COR-L47 (cell line): ENCODE data around the gene KLHL36.

Experiments
- DNase-seq: peaks from one replicate; lab custom pipeline; 2025; lab: John Stamatoyannopoulos, UW

The KLHL36 gene

GRCh38 chr16:84648595-84649510, 542 bp downstream of the KLHL36 start:
- no peak for DNase-seq

- DNase-seq: no peak
Measured at GRCh38 chr16:84649511-84649861, 1.2 kb downstream of the KLHL36 start.

GRCh38 chr16:84650062-84650991, 2.0 kb downstream of the KLHL36 start:
- DNase-seq: no peak

- no peak for DNase-seq
Measured at GRCh38 chr16:84652566-84652965, 4.3 kb downstream of the KLHL36 start.

GRCh38 chr16:84654238-84654637, 5.9 kb downstream of the KLHL36 start:
- DNase-seq: no peak

- DNase-seq: no peak
Measured at GRCh38 chr16:84654998-84655397, 6.7 kb downstream of the KLHL36 start.

GRCh38 chr16:84656649-84657048, 8.3 kb downstream of the KLHL36 start:
- DNase-seq: no peak

GRCh38 chr16:84657229-84657837, 9.0 kb downstream of the KLHL36 start:
- no peak for DNase-seq

GRCh38 chr16:84658690-84659089, 10.4 kb downstream of the KLHL36 start:
- no peak for DNase-seq

- no peak for DNase-seq
Measured at GRCh38 chr16:84659656-84660300, 11.5 kb downstream of the KLHL36 start.

- no peak for DNase-seq
Measured at GRCh38 chr16:84660973-84661372, 12.7 kb downstream of the KLHL36 start.

GRCh38 chr16:84661418-84662060, 13.2 kb downstream of the KLHL36 start:
- no peak for DNase-seq

GRCh38 chr16:84662471-84662870, 14.2 kb downstream of the KLHL36 start:
- DNase-seq: no peak

- no peak for DNase-seq
Measured at GRCh38 chr16:84663433-84664101, 15.3 kb downstream of the KLHL36 start.

GRCh38 chr16:84665359-84665758, 17.0 kb downstream of the KLHL36 start:
- no peak for DNase-seq

GRCh38 chr16:84665843-84666242, 17.5 kb downstream of the KLHL36 start:
- DNase-seq: no peak

- no peak for DNase-seq
Measured at GRCh38 chr16:84667600-84668309, 19.4 kb downstream of the KLHL36 start.

GRCh38 chr16:84670063-84670462, 21.8 kb downstream of the KLHL36 start:
- DNase-seq: no peak

GRCh38 chr16:84672276-84673202, 24.2 kb downstream of the KLHL36 start:
- peak; percentile 56 for DNase-seq
